GM19468 (cell line): Measurements from ENCODE around the gene GPBAR1.

Source experiments
- ATAC-seq: cut with Tn5 transposase; IDR thresholded peaks from one replicate; pipeline ENCODE4 v1.9.1; 2021; ENCODE audit warnings: mild to moderate bottlenecking, moderate library complexity, moderate number of reproducible peaks; ENCODE audit not compliant: unreplicated experiment; ENCODE audit errors: extremely low read depth

The GPBAR1 gene

DNA sequence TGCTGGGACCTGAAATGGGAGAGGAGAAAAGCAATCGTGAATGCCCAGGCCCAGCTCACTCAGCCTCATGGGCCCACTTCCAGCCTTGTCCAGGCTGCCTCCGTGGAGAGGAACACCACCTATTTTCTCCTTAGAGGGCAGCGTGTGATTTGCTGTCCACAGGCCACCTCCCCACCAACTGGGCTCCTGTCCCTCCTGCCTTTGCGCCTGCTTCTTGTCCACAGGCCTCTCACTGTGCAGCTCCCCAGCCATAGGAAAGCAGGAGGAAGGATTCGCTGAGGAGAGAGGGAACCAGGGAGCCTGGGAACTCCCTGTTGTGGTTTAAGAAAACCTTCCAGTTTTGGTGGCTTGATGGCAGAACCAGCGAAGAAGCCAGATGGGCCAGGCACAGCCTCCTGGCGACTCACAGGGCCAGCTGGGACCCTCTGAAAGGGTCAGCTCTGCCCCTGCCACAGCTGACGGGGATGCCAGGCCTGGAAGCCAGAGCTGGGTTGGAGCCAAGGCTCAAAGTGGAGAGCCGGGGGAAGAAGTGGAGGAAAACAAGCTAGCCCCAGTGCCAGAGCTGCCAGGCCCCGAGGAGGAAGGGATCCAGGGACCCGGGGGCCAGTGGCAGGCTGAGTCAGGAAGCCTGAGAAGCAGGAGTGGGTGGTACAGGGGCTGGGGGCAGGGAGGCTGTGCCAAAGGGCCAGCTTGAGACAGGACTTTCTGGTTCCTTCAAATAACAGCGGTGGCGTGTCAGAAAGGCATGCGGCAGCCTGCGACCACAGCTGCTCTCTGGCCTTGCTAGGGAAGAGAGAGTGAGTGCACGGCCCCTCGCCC is 21.6 kb downstream of the GPBAR1 start:
- ATAC-seq, result no peak

DNA sequence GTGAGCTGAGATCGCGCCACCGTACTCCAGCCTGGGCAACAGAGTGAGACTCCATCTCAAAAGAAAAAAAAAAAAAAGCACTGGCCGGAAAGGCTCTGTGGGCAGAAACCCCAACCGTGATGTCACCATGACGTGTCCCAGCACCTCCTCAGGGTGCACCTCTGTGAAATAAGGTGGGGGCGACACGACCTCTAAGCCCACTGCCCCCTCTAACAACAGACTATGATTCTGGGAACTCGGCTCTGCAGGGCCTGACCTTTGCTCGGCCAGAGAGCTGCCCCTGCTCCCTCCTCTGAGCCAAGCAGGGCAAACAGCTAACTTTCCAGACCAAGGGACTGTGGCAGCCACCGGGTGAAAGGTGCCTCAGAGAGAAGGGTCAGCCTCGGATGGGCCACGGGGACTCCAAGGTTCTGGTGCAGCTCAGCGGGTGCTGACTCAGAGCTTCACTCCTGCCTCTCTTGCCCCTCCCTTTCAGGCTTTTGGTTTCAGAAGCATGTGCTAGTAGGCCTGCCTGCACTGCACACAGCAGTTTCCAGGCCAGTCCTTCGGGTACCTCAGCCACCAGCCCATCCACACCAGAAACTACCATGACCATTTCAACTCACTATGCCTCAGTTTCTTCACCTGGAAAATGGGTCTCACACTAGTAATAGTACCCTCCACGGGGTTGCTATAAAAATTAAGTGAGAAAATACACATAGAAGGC is 23.4 kb downstream of the GPBAR1 start:
- no peak for ATAC-seq

DNA sequence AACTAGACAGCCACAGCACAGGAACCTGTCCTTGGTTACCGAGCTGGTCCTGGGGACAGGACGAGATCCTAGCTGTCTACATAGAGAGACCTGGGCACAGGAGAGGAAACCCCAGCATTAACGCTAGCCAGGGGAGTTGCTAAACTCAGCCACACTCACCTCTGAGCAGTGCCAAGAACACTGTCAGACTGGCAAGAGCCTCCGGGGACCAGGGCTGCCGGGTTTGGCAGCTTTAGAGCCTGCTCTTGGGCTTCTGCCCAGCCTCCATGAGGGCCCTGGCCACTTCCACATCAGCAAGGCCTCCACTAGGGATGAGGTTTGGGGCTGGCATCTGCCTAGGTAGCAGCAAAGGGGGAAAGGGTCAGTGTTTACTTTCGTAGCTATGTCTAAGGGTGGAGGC is 24.8 kb downstream of the GPBAR1 start:
- ATAC-seq, result no peak

DNA sequence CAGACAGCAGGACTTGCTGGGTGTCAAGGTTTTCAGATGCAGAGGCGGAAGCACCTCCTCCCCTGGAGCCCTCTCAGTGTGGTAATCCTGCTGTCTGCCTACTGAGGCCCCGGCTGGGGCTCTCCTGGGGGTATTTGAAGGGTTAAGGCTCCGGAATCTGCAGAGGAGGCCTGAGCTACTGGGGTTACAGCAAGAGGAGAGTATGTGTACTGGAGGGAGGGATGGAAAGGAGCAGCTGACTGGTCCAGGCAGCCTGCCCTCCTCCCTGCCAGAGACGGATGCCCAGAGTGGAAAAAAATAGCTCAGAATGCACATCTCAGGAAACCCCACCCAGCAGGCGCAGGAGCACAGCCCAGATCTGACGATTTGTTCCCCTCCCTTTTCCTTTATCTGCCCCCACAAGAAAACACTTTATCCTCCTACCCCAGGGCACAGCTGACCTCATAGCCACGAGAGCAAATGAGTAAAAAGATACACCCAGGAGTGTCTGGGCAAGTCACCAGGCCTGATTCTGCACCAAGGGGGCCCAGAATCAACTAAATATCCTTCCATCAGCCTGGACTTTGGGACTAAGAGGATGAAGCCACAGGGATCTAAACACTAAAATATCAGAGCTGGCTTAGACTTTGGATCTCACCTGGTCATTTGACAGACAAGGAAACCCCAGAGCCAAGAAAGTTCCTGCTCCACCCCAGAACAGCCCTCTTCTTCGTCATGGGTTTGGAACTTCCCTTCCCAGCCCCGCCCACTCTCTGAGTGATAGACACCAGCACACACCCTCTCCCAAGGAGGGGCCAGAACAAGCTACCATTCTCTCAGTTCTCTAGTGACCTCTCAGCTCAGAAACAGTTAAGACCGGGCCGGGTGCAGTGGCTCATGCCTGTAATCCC is 26.0 kb downstream of the GPBAR1 start:
- ATAC-seq, result no peak

DNA sequence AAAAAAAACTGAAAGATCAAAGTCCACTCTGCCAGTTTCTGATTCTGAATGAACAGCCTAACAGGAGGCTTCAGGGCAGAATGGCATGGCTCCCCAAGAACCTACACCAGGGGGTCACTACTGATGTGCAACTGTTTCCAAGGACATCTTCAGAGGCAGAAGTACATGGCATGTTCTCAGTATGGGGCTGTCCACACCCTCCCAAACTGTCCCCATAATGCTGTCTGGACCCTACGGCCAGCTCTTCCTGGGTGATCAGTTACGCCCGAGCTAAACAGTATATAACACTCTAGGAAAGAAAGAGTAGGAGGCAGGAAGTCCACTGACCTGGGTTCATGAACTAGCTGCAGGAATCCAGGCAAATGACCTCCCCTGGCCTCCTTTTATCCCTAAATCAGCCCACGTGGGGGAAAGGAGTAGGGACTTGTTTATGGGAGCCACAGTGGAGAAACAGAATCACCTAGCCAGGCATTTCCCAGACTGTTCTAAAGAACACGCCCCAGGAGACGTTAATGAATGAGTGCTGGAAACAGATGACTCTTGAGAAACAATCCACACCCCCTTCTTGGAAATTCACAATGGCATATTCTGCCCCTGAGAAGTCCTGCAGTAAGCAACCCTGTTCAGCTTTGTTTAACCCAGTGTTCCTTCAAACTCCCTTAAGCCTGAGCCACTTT is 29.0 kb downstream of the GPBAR1 start:
- no peak for ATAC-seq

DNA sequence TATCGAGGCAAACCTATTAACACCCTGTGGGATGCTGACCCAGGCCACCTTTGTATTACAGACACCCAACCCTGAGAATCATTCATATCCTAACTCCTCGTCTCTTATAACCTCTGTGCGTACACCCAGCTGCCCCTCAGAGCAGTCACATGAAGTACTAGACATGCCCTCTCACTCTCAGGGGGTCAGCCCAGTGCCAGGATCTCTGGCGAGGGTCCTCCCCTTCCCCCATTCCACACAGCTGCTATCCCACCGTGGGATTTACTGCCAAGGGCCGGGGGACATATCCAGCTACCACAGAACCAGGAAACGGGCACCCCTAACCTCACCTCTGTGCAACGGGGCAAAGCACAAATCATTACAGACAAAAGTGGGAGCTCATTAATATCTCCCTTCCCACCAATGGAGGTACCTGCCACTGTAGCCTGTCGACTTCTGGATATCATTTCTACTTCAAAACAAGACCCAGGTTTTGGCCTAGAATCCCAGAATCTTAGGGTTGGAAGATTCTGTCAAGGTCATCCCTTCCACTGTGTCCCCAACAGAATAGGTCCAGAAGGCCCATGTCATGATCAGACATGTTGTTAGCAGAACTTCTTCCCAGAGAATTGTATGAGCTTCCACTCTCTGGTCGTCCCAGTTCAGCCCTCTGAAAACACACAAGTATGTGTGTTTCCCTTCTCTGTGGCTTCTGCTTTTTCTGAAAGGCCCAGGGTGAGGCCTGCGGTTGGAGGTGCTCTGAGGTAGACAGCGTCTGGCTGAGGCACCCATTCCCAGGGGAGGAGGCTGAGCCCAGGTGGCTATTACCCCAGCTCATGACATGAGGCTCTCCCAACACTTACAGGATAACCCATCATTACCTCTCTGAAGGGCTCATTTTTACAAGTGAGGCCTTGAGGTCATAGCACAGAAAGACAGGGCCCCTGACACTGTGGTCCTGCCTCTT is 29.8 kb downstream of the GPBAR1 start:
- no peak for ATAC-seq

DNA sequence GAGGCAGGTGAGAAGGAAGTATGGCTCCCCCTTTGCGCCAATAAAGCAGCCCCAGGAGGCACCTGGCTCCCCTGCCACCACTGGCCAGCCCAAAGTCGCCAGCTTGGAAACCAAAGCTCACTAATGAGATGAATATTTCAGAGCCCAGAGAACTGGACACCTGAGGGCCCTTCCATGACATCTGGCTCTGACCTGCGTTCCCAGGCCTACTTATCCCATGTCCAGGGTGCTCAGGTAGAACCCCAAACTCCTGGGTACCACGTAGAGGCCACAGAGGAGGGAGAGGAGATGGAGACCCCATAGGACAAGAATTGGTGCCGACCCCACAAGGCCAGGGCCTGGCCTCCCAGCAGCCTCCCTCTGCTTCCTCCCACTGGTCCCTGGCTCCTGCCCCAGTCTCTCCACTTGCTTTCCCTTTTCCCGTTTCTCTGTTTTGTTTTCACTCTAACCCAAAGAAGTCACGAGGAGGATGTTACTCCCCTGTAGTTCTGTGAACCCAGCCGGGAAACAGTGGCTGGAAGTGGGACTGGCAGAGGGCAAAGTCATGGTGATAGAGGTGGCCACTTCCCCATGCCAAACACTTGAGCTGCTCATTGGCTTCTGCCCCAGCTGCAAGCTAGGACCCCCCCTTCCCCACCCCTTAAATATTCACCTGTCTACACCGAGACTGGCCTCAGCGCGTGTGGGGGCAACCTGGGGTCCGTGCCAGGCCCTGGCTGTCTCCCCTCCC is 30.7 kb downstream of the GPBAR1 start:
- no peak for ATAC-seq

DNA sequence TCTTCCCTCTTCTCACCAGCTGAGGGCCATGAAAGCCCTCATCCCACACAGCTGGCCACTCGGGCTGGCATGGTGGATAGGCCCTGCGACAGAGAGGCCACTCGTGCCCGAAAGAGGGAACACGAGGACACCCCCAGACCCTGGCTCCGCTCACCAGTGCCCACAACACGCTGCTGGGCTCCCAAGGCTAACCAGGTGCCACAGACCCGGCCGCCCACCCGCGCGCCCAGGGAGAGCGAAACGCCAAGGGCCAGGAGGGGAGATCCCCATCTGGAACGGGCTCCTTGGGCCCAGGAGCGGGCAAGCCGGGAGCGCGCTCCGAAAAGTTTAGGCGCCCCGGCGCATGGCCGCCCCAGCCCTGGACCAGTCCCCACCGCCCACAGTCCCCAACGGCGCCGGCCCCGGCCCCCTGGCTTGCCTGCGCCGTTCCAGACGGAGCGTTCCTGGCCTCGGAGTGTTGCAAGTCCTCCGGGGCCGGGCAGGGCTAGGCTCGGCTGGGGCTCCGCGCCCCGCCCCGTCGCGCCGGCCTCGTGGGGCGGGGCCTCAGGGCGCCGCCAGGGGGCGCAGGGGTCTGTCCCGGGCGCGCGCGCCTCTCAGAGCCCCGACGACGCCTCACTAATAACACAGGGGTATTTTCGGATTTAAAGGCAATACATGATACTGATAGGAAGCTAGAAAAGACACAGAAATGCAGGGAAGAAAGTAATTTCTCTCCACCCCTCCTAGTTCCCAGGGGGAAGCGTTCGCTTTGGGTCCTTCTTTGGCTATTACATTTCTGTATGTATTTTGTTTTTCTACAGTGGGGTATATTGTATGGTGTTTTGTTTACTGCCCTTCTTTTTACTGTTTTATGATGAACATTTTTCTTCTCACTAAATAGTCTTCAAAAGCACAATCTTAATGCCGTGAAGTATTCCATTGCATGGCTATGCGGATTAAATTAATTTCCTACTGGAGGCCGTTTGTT is 31.5 kb downstream of the GPBAR1 start, which contains the start of gene TMBIM1:
TMBIM1 (minus strand) TSS at position 456 of the 967 bp plus-strand sequence. CDS start 10,362 bp downstream, outside the sequence.
- peak; percentile 78 for ATAC-seq

DNA sequence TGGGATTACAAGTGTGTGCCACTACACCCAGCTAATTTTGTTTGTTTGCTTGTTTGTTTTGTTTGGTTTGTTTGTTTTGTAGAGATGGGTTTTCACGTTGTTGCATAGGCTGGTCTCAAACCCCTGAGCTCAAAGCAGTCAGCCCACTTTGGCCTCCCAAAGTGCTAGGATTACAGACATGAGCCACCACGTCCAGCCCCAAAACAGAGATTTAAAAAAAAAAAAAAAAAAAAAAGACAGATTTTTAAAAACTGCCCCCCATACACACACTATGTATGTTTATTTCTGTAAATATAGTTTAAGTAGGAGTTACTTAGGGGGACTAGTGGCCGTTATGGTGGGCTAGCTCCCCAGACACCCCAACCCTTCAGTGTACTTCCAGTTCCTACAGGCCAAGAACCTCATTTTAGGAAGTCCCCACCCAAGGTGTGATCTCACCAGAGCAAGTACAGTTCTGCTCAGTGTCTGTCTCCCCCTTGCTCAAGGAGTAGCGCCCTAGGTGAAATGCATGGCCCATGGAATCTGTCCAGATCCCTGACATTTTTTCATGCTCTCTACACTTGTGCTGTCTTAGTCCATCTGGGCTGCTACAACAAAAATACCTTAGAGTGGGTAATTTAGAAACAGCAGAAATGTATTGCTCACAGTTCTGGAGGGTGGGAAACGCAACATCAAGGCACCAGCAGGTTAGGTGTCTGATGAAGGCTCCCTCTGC is 33.1 kb downstream of the GPBAR1 start:
- no peak for ATAC-seq

DNA sequence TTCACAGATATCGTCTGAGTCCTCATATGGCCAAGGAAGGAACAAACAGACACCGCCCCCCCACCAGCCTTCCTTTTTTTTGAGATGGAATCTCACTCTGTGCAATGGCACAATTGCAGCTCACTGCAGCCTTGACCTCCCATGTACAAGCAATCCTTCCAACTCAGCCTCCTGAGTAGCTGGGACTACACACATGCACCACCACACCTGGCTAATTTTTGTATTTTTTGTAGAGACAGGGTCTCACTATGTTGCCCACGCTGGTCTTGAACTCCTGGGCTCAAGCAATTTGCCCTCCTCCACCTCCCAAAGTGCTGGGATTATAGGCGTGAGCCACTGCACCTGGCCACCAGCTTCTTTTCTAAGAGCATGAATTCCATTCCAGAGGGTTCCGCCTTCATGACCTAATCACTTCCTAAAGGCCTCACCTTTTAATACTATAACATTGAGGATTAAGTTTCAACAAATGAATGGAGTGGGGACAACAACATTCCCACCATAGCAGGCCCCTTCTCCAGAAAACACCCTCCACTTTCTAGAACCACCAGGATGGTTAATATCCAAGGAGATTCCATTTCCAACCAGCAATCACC is 33.7 kb downstream of the GPBAR1 start:
- ATAC-seq, result no peak

DNA sequence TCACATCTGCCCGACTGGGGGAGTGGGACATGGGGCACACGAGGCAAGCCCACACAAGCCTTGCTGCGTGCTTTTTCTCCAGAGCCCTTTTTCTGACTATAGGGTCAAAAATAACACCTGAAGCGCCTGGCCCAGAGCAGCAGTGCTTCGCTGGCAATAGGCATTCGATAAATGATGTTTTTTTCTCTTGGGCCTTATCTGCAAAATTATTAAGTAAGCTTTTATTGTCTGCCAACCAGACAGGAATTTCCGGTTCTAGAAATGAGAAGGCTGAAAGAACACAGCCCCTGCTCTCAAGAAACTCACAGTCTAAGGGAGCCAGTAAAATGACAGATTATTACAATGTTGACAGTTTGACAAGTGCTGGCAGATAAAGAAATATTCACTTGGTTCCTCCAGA is 34.2 kb downstream of the GPBAR1 start:
- ATAC-seq, result no peak

DNA sequence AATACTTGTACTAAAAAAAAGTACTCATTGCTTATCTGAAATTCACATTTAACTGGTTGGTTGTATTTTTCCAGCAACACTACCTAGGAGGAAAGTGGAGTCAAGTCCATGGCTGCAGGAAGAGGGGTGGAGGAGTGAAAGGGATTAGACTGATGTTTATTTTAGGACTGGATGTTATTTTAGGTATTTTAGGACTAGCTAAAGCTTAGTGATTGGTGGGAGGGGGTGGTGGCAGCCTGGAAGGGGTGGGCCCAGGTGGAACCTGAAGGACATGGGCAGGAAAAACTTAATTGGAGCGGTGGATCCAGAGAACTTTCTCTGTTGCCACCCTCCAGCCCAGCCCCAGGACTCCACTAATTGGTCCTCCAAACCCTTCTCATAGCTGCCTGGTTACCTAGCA is 35.4 kb downstream of the GPBAR1 start:
- ATAC-seq, result no peak

DNA sequence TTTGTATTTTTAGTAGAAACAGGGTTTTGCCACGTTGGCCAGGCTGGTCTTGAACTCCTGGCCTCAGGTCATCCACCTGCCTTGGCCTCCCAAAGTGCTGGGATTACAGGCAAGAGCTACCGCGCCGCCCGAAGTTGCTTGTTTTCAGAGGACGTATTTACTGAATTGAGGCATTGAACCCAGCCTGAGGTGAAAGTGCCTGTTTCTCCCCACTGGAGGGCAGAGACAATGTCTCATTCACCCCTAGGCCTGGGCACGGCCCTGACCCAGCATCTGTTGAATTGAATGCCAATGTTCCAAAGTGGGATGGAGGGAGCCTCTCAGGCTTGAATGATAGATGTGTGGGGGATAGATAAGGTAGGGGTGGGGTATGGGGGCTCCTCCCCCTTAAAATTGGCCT is 36.0 kb downstream of the GPBAR1 start:
- no peak for ATAC-seq

DNA sequence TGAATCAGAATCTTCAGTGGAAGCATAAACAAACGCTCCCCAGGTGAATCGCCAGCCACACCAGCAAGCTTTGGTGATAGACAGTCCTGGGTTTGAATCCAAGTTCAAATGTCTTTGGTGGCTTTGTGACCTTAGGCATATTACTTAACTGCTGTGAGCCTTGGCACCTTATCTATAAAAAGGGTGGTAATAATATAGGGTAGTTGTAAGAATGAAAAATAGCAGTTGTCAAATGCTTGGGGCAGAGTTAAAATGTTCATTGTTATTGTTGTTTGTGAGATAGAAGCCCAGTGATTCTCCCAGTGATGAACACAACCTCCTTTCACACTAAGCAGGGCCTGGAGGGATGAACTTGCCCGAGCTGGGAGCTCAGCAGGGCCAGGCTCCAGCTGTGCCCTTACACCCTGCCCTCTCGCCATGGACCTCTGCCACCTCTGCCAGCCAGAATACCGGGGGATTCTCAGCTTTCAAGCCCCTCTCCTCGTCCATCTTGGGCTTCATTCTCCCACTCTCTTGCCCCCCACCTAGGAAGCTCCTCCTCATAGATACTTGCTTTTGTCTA is 37.6 kb downstream of the GPBAR1 start:
- no peak for ATAC-seq

DNA sequence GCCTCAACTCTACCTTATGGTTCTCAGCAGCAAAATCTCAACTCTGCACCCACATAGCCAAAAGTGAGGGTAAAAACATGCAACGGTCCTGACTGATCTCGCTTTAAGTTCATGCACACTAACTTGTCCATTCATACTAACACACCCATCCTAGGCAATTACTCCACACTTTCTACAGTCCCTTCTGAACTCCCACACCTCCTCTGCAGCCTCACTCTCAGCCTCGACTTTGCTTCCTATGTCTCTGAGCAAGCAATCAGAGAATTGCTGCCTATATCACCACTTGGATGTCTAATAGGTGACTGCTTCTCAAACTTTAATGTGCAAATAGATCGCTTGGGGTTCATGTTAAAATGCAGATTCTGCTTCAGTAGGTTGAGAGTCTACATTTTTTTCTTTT is 39.3 kb downstream of the GPBAR1 start:
- ATAC-seq, result no peak
